NOMO-1 treated with dmso at 0.1 percent for 144 hours (cell line): ENCODE measurements around the gene TDP1.
"Not testable (repeated sequence)": the region's sequence is repeated elsewhere in the genome, so short reads cannot be mapped to it uniquely, and the experiment has no call there.

Source experiments
- DNase-seq: peaks from one replicate; lab custom pipeline; 2025; ENCODE audit not compliant: unreplicated experiment; lab: John Stamatoyannopoulos, UW

TDP1 gene

DNA sequence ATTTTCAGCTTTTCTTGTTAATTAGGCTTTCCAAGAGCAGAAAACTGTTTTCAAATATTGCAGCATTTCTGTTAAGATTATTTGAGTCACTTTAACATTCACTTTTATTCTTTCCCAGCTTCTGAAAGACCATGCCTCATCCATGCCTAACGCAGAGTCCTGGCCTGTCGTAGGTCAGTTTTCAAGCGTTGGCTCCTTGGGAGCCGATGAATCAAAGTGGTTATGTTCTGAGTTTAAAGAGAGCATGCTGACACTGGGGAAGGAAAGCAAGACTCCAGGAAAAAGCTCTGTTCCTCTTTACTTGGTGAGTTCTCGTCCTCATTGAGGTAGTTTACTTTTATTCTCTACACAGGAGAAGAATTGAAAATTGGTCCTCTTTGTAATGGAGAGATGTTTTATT lies 33.1 kb downstream of the TDP1 start:
- no peak for DNase-seq

DNA sequence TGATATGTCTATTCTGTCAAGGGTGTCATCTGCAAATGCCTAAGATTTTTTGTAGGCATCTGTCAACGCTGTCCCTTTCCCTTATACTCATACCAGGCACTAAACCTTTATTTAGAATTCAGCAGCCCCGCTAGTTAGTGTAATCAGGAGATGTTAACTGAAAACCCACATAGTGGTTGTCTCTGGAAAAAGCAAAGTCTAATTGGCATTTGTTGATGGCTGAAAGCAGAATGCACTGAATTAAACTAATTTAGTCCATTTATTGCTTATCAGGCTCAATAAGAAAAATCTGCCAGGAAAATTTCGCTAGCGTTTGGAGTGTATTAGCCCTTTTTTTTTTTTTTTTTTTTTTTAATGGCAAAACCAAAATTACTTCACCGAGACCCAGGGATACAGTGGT lies 34.5 kb downstream of the TDP1 start:
- no peak for DNase-seq

- DNase-seq, result no peak
Measured at GRCh38 chr14:89990623-89991275, 35.0 kb downstream of the TDP1 start.

DNA sequence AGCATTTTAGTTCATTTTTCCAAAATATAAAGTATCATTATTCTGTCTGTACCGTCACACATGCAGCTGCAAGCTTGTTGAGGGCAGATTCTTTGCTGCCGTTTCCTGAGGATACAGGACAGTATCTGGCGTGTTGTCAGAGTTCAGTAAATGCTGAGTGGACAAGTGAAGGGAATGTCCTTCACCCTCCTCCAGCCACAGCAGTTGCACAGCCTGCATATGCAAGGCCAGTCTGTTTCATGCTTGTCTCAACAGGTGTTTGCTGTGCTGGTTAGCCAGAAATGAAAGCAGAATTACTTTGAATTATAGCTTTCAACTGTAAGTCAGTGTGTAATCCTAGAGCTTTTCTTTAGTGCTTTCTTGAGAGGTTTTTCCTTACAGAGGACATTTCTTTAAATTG lies 36.5 kb downstream of the TDP1 start:
- no peak for DNase-seq

DNA sequence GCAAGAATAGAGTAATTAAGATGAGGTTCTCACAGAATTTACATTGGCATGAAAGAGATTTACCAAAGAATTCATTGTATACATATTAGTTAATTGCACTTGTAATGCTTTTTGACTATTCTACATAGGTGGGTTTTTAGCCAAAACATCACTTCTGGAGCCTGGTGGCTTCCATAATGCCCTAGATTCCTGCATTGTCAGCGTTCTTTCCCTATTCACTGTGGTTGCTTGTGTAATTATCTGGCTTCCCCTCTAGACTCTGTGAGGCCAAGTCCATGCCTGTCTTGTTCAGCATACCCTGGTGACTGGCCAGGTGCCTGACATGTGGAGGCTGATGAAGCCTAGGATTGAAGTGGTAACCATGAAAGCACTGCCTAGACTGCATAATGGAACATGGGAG lies 41.2 kb downstream of the TDP1 start:
- DNase-seq, result no peak

- DNase-seq, result no peak
Measured at GRCh38 chr14:90000935-90001334, 45.2 kb downstream of the TDP1 start.

DNA sequence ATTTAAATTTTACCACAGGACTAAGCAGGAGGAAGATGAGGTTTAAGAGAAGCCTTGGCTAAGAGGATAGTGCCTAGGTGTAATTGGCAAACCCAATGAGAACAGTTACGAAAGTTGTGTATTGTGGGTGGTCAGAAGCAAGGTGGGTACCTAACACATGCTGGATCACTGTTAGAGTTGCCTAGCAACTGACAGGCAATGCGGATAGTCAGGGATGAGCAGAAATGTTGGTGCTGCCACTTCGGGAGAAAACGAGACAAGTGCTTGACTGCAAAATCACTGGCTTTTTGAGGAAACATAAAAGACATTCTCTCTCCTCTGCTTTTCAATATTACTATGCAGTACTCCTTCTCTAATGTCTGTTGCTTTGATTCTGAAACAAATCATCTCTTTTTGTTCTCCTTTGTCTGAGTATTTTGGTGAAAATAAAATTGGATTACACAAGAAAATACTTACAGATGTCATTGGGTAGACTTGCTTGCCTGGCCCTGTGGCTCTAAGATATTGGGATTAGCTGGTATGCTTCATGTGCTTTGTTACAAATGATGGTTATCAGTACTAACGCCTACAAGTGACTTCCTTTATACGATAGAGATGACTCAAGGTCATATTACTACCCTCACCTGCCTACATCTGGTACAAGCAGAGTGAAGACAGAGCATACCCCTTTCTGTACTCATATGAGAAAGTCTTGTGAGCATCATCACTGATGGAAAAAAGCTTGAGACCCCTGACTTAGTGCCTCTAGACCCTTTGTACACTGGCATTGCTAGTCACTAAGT lies 48.0 kb downstream of the TDP1 start:
- DNase-seq, result no peak

DNA sequence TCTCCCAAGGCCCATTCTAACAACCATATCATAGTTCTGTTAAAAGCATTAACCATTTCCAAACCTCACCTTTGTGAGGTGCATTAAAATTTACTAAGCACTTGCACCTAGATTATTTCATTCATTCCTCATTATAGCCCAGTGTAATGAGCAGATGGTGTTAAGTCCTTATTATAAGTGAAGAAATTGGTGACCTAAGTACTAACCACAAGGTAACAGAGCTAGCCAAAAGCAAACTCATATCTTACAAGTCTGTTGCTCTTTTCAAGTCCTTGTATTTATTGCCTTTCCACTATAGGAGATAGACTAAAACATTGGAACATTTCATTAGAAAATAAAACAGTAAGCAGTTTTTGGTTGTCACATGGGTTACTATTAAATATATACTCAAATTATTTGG lies 49.7 kb downstream of the TDP1 start:
- DNase-seq, result no peak

- DNase-seq, result no peak
Measured at GRCh38 chr14:90005939-90006530, 50.3 kb downstream of the TDP1 start.

- no peak for DNase-seq
Measured at GRCh38 chr14:90017371-90017770, 61.6 kb downstream of the TDP1 start.

DNA sequence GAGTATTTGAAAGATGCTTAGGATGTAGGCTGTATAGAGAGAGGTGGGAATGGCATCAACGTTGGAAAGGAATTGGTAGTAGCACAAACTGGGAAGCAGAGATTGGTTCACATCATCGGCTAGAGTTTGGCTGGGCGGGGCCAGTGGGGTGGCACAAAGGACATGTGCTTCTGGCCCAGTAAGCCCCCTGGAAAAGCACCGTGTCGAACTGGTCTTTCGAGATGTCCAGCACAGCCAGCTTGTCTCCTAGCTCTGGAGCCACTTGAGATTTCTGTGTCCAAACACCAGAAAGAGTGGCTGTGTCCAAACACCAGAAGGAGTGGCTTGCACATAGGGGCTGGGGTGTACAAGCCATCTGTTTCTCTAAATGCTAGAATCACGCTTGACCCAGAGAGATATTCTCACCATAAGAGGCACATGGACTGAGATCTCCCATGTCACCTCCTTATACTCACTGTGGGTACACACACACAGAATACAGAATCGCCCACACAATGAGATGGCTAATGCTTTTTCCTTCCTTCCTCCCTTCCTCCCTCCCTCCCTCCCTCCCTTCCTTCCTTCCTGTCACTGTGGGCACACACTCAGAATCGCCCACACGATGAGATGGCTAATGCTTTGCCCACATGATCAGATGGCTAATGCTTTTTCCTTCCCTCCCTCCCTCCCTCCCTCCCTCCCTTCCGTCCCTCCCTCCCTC lies 64.2 kb downstream of the TDP1 start:
- no peak for DNase-seq

DNA sequence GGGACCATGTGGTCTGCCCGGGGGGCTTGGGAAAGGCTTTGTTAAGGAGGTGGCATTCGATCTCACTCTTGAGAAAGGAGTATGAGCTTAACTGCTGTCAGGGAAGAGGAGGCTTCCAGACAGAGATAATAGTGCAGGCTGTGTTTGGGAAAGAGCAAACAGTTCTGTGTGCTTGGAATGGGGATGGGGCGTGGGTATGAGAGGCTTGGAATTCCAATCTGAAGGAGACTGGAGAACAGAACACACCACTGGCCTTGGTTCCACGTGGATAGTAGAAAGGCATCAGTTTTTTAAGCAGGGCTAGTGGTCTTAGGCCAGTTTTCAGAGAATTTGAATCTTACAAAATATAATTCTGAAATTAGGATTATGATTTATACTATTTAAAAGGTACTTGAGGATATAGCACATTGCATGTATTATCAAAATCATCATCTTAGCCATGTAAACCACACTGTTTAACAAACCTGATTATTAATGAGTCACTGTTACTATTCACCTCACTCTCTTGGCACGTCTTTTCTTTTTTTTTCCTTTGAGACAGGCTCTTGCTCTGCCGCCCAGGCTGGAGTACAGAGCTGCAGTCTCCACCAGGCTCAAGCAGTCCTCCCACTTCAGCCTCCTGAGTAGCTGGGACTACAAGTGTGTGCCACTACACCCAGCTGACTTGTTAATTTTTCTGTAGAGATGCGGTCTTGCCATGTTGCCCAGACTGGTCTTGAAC lies 67.6 kb downstream of the TDP1 start:
- DNase-seq, result no peak

DNA sequence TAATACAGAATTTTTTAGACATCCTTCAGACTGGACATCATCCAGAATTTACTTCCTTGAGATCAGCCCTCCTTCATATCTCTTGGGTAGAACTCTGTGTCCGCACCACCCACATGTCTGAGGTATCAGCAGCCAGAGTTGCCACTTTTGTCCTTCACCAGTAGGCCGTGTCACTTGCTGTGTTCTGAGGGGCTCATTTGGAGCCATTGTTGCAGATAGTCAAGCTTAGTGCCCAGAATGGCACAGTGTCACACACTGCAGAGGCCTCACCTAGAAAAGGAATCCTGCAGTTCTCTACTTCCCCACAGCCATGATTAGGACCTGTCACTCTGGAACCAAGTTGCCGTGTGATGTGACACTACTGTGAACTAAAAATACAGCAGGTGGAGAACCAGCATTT lies 69.2 kb downstream of the TDP1 start:
- no peak for DNase-seq

DNA sequence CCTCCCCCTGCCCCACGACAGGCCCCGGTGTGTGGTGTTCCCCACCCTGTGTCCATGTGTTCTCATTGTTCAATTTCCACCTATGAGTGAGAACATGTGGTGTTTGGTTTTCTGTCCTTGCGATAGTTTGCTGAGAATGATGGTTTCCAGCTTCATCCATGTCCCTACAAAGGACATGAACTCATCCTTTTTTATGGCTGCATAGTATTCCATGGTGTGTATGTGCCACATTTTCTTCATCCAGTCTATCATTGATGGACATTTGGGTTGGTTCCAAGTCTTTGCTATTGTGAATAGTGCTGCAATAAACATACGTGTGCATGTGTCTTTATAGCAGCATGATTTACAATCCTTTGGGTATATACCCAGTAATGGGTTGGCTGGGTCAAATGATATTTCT lies 70.9 kb downstream of the TDP1 start:
- DNase-seq, result not testable (repeated sequence)

DNA sequence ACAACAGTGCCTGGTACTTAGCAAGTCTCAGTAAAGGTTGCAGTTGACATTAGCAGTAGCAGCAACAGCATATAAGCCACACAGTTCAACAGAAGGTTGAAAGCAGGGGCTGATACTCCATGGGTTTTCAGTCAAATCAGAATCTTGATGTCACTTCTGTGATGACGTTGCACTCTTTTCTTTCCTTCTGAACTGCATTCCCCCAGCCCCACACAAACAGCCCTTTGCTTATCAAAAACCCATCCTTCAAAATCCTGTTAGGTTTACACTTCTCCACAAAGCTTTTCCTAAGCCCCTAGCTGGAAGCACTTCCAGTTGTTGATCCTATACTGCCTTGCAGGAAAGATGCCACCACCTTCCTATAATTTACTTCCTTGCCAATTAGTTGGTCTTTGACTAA lies 72.1 kb downstream of the TDP1 start:
- no peak for DNase-seq

DNA sequence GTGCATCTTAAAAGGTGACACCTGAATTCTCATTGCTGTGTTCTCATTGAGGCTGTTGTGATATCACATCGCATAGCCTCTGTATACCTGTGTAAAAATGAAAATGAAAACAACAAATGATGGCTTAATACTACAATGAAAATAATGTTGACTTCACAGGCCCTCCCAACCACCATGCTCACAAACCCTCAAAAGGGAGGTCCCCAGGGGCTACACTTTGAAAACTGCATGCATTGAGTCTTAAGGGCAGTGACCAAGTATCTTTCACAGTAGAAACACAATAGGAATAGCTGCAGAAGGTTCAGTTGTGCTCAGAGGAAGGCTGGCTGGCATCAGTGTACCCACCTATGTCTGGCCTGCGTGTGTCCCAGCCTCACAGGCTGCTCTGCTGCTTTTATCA lies 78.4 kb downstream of the TDP1 start:
- no peak for DNase-seq

DNA sequence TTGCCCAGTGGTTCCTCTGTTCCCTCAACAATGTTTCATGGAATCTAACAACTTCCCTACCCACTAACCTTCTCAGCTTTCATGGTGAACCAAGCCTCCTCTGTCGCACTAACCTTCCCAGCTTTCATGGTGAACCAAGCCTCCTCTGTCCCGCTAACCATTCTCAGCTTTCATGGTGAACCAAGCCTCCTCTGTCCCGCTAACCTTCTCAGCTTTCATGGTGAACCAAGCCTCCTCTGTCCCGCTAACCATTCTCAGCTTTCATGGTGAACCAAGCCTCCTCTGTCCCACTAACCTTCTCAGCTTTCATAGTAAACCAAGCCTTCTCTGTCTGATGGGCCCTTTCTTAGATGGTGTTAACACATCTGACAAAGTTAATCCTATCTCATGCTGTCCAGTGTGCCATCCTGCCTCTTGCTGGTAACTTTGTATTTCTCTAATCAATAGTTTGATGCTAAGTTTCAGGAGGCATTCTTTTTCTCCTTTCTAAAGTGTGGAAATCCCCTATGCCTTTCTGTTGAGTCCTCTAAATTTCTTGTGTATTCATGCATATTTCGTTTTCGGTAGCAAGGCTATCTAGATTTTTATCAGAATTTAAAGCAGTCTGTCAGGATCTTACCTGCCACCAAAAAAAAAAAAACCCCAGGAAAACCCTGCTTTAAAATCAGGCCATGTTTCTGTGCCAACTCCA lies 79.3 kb downstream of the TDP1 start:
- no peak for DNase-seq

DNA sequence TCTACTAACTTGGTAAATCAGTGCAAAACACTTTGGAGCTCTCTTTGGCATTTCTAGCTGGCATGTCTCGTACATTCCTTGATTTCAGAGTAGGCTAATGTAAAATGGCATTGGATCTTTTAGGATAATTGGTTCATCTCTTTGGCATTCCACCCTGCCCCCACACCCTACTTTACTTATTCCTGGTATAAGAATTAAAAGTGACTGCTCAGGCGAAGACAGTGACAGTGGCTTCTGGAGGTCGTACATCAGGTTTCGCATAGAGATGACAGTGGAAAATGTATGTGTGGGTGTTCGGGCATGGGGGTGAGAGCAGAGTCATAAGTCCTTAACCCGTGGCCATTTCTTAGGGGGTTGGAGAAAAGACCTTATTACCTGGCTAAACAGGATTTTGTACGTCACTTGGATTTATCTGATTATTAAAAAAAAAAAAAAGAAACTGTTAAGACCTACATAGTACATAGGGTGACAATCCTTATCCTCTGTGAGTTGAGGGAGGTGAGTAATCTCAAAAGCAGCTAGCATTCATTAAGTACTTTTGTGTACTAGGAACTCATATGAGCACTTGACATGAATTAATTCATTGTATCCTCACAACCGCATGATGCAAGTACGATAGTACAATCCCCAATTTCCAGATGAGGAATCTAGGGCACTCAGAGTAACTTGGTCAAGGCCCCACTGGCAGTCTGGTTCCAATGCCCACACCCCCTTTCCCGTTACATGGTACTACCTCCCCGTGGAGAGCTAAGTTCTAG lies 83.7 kb downstream of the TDP1 start:
- DNase-seq, result no peak

DNA sequence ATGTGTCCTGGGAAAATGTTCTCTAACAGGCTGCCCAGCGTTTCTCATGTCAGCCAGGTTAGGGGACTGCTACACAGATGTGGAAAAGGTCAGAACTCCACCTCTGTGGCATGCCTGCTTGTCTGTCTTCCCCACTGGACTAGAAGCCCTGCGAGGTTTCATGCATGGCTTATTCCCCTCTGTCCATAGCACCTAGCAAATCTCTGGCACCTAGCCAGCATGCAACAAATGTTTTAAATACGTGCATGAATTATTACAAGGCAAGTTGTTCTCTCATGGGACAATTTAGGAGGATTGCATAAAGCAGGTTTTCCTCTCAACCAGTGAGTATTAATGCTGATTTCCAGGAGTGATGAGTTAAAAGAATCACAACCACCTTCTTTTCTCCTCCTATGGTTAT lies 84.7 kb downstream of the TDP1 start:
- DNase-seq, result no peak
